Naive thymus-derived CD8-positive, alpha-beta T cell (primary cell): ENCODE results near the gene DOCK11. TPM values are rescaled to one million over a fixed set of nuclear protein-coding genes. Genes with fewer than 3 reads are reported as not detected.

Experiments used
- ATAC-seq, 2 donors: fragments of 150-1000 bp; cut with Tn5 transposase in 1 of 2; sonication (Bioruptor Pico), chemical (Tn5 transposase) in 1 of 2; 1 replicate in 1 of 2; 2 replicates in 1 of 2; pipeline ENCODE4 v1.10.0; 2021; ENCODE audit warnings: mild to moderate bottlenecking in 2 of 2, moderate library complexity in 2 of 2
- POLR2A ChIA-PET: fragments of 350-600 bp; sonication (Branson Sonifier 250); formaldehyde crosslinking; loops from one replicate; lab custom pipeline; 2021; ENCODE audit warnings: antibody characterized with exemption; lab: Charles Lee
- DNase-seq, 10 donors: peaks; one replicate each; pipeline versions ENCODE4 v3.0.0 to v3.0.0-alpha.2; 2020 to 2022
- H3K27ac Mint-ChIP-seq, 10 donors: one replicate each; pipeline ENCODE4 v1.8.0; 2020 to 2022; ENCODE audit warnings: mild to moderate bottlenecking in 10 of 10, mixed read lengths in 10 of 10, moderate library complexity in 4 of 10, inconsistent platforms in 1 of 10
- H3K27me3 Mint-ChIP-seq, 5 donors: one replicate each; pipeline ENCODE4 v1.8.0; 2021 to 2022; ENCODE audit warnings: mixed read lengths in 5 of 5
- H3K36me3 Mint-ChIP-seq, 3 donors: one replicate each; pipeline ENCODE4 v1.8.0; 2020 to 2022; ENCODE audit warnings: mixed read lengths in 3 of 3, mild to moderate bottlenecking in 2 of 3, inconsistent platforms in 1 of 3
- H3K4me1 Mint-ChIP-seq, 4 donors: one replicate each; pipeline ENCODE4 v1.8.0; 2021 to 2022; ENCODE audit warnings: mixed read lengths in 4 of 4
- H3K4me3 Mint-ChIP-seq, 10 donors: one replicate each; pipeline ENCODE4 v1.8.0; 2020 to 2022; ENCODE audit warnings: mild to moderate bottlenecking in 10 of 10, mixed read lengths in 10 of 10, moderate library complexity in 6 of 10, inconsistent platforms in 1 of 10
- H3K9me3 Mint-ChIP-seq, 9 donors: one replicate each; pipeline ENCODE4 v1.8.0; 2020 to 2022; ENCODE audit warnings: mixed read lengths in 9 of 9, mild to moderate bottlenecking in 3 of 9, inconsistent platforms in 1 of 9, moderate library complexity in 1 of 9
- polyA plus RNA-seq, 3 donors: library from polyadenylated mRNA; unstranded; fragments of 300-500 nt; fragmentation: Illumina TruSeq; gene quantifications; one replicate each; pipeline ENCODE4 v1.2.3, GENCODE V29; 2021
- total RNA-seq, 8 experiments: library from RNA in 2 of 8; stranded (reverse) in 2 of 8; gene quantifications; one replicate each; pipeline ENCODE4 v1.2.3 and lab custom pipeline; 2021 to 2026

Gene DOCK11
- total and polyA plus RNA-seq, 5 experiments from 2014 or later: 20.9 to 116 (median 26.6) TPM

DNA sequence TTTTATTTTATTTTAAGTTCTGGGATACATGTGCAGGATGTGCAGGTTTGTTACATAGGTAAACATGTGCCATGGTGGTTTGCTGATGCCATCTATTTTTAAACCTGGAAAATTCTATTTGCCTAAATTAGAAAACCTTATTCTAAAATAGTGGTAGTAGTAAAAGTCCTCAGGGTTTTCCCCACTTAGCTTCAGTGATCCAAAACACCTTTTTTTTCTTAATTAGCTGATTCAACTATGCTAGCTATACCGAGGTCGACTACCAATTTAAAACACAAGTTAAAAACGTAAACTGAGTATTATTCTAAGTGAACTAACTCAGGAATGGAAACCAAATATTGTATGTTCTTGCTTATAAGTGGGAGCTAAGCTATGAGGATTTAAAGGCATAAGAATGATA lies 161.8 kb downstream of the DOCK11 start:
- POLR2A ChIA-PET: no interaction called here
- Mint-ChIP-seq H3K27me3 (no peaks in the 10 kb centered on the region), H3K9me3 (no peaks in the 10 kb centered on the region), H3K4me3 (no peak overlapping the region), H3K36me3 (peaks cover 7 to 74% (median 7%) of the 10 kb centered on the region in 3 donors), H3K27ac (no peak overlapping the region), H3K4me1 (peaks cover 0 to 4% (median 1%) of the 10 kb centered on the region in 4 donors)
- ATAC-seq (no peak), DNase-seq (no peak)

DNA sequence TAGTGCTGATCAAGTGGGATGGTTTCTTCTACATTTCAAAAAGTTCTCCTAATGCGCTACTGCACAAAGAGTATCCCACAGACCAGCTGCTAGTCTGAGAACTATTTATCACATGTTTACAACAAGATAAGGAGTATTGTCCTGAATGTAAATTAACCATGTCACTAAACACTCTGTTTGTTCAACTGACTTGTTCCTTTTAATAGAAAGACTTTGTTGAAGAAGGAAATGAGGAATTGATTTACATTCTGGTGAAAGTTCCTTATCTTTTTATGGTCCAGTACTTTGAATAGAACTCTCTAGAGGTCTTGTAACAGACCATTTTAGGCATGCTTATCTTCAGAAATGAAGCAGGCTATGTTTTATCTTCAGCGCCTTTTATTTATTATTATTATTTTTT lies 164.5 kb downstream of the DOCK11 start:
- no peak for ATAC-seq
- POLR2A ChIA-PET: no interaction called here
- Mint-ChIP-seq H3K27me3 (no peaks in the 10 kb centered on the region), H3K4me1 (peaks cover 0 to 4% (median under 1%) of the 10 kb centered on the region in 4 donors), H3K9me3 (no peaks in the 10 kb centered on the region), H3K36me3 (peaks cover 10 to 79% (median 12%) of the 10 kb centered on the region in 3 donors), H3K4me3 (no peak overlapping the region), H3K27ac (peak overlapping the region in 2 of 10 donors; percentile 20 to 28)
- no peak for DNase-seq

DNA sequence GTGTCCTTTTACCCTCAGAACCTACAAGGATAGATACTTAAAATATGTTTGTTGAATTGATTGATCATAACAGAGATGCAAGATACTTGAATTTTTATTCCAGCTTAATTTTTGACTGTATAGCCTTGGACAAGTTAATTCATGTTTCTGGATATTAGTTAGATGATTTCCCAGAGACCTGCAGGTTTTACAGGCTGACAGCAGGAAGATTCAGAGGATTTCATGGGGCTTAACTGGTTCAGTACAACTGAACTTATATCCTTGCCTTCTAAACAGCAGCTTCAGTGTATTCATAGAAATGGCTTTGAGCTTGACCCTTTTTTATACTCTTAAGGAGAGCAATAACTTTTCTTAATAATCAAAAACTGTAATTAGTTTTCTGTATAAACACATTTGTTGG lies 169.6 kb downstream of the DOCK11 start:
- no peaks in the 10 kb centered on the region for H3K9me3 Mint-ChIP-seq
- POLR2A ChIA-PET: no interaction called here
- peak overlapping the region in 1 of 10 donors; percentile 5 for H3K27ac Mint-ChIP-seq

DNA sequence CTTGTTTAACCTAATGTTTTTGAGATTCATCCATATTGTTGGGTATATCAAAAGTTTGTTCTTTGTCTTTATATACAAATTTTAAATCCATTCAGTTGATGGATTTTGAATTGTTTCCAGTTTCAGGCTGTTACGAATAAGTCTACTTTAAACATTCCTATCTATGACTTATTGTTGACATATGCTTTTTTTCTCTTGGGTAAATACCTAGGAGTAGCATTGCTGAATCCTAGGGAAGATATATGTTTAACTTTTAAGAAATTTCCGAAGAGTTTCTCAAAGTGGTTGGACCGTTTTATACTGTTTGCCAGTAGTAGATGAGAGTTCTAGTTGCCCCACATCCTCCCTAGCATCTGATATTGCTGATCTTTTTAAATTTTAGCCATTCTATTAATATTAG lies 170.9 kb downstream of the DOCK11 start:
- no peaks in the 10 kb centered on the region for H3K9me3 Mint-ChIP-seq
- H3K27me3 Mint-ChIP-seq: no peaks in the 10 kb centered on the region
- H3K36me3 Mint-ChIP-seq: peaks cover 5 to 83% (median 8%) of the 10 kb centered on the region in 3 donors
- POLR2A ChIA-PET: no interaction called here
- no peak overlapping the region for H3K4me3 Mint-ChIP-seq
- H3K4me1 Mint-ChIP-seq: peaks cover 0 to 3% (median 1%) of the 10 kb centered on the region in 4 donors
- H3K27ac Mint-ChIP-seq: peak overlapping the region in 4 of 10 donors; percentile 35 to 71 (median 44)
- ATAC-seq (no peak), DNase-seq (no peak)

More for the DNA sequence above, 169.6 kb downstream of the DOCK11 start:
- no peak for DNase-seq
- no peak overlapping the region for H3K4me3 Mint-ChIP-seq
- H3K27me3 Mint-ChIP-seq: no peaks in the 10 kb centered on the region
- H3K4me1 Mint-ChIP-seq: peaks cover 0 to 4% (median 2%) of the 10 kb centered on the region in 4 donors
- peaks cover 8 to 84% (median 12%) of the 10 kb centered on the region in 3 donors for H3K36me3 Mint-ChIP-seq
- ATAC-seq: no peak

DNA sequence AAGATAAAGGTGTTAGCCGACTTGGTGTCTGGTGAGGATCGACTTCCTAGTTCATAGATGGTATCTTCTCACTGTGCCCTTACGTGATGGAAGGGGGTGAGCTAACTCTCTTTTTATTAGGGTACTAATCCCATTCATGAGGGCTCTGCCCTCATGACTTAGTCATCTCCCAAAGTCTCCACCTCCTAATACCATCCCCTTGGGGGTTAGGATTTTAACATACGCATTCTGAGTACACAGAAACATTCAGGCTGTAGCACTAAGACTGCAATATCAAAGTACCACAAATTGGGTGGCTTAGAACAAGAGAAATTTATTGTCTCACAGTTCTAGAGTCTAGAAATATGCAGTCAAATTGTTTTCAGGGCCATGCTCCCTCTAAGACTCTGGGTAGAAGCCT lies 173.8 kb downstream of the DOCK11 start:
- Mint-ChIP-seq H3K4me1 (peaks cover 0 to 2% (median 0%) of the 10 kb centered on the region in 4 donors), H3K4me3 (no peak overlapping the region), H3K27me3 (no peaks in the 10 kb centered on the region), H3K9me3 (no peaks in the 10 kb centered on the region), H3K27ac (peak overlapping the region in 4 of 10 donors; percentile 7 to 73 (median 35)), H3K36me3 (peaks cover 0 to 81% (median 8%) of the 10 kb centered on the region in 3 donors)
- no peak for DNase-seq
- POLR2A ChIA-PET: no interaction called here
- no peak for ATAC-seq

DNA sequence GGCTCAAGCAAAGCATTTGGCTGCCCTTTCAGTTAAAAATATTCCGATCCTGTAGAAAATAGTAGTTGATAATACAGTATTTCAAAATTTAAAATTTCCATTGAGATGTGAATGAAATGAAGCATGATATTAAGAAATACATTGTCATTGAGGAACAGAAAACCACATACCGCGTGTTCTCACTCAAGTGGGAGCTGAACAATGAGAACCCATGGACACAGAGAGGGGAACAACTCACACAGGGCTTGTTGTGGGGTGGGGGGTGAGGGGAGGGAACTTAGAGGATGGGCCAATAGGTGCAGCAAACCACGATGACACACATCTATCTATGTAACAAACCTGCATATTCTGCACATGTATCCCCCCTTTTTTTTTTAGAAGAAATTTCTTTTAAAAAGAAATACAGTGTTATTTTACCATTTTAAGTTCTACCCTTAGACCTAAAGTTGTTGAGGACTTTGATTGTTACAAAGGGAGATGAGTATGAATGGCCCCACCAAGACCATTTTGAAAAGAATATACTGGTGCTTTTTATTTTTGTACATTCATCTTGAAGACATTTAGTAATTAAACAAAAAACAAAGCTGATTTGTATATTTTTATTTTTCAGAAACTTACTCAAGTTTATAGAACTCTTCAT lies 179.8 kb downstream of the DOCK11 start:
- H3K4me1 Mint-ChIP-seq: no peaks in the 10 kb centered on the region
- H3K9me3 Mint-ChIP-seq: no peaks in the 10 kb centered on the region
- H3K4me3 Mint-ChIP-seq: no peak overlapping the region
- H3K27me3 Mint-ChIP-seq: no peaks in the 10 kb centered on the region
- no peak overlapping the region for H3K27ac Mint-ChIP-seq
- peaks cover 0 to 71% (median 5%) of the 10 kb centered on the region in 3 donors for H3K36me3 Mint-ChIP-seq
- POLR2A ChIA-PET: no interaction called here
- ATAC-seq: no peak
- no peak for DNase-seq

DNA sequence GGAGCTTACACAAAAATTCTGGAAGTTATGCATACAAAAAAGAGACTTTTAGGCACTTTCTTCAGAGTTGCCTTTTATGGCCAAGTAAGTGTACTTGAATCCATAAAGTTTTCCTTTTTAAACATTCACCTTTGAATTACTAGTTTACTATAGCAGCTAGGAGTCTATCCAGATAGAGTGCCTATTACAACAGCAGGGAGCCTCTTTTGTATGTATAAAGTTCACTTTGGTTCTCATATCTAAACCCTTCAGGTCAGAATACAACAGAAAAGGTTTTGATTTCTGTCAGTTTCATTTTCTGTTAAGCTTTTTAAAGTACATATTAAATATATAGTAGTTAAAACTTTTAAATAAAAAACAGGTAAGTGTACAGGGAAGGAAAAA lies 180.3 kb downstream of the DOCK11 start:
- Mint-ChIP-seq H3K36me3 (peaks cover 0 to 73% (median 5%) of the 10 kb centered on the region in 3 donors), H3K9me3 (no peaks in the 10 kb centered on the region), H3K27ac (no peak overlapping the region), H3K4me1 (no peaks in the 10 kb centered on the region), H3K4me3 (no peak overlapping the region), H3K27me3 (no peaks in the 10 kb centered on the region)
- ATAC-seq: no peak
- POLR2A ChIA-PET: no interaction called here
- DNase-seq: no peak

DNA sequence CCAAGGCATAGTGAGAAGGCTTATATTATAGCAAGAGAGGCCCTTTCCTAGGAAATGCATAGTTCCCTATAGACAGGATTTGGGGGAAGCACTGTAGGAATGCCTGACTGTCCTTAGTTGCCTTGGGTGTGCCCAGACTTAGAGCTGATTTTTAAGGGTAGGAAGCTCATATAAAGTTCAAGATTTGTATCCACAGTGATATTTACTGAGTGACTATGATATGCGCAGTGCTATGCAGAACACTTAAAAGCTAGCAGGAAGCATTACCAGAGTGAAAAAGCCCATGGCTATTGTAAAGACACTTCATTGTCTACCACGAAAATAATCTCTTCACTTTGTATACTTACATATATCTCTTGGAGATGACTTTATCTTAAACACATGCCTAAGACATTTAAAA lies 181.7 kb downstream of the DOCK11 start:
- Mint-ChIP-seq H3K27ac (peak overlapping the region in 2 of 10 donors; percentile 23 to 53), H3K9me3 (no peaks in the 10 kb centered on the region), H3K36me3 (peaks cover 0 to 68% (median 4%) of the 10 kb centered on the region in 3 donors), H3K4me3 (no peak overlapping the region), H3K27me3 (no peaks in the 10 kb centered on the region), H3K4me1 (no peaks in the 10 kb centered on the region)
- ATAC-seq (no peak), DNase-seq (no peak)
- POLR2A ChIA-PET: no interaction called here

DNA sequence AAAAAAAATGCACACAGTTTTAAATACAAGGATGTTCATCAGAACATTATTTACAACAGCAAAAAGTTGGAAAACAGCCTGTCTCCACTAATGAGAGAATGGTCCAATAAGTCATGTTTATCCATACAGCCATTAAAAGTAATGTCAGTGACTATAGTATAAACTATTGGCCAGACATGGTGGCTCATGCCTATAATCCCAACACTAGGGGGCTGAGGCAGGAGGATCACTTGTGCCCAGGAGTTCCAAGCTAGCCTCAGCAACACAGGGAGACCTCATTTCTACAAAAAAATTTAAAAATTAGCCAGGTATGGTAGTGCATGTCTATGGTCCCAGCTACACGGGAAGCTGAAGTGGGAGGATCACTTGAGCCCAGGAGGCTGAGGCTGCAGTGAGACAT lies 183.7 kb downstream of the DOCK11 start:
- Mint-ChIP-seq H3K27ac (peak overlapping the region in 2 of 10 donors; percentile 29 to 47), H3K4me3 (no peak overlapping the region), H3K36me3 (peaks cover 0 to 57% (median 2%) of the 10 kb centered on the region in 3 donors), H3K27me3 (no peaks in the 10 kb centered on the region), H3K4me1 (no peaks in the 10 kb centered on the region), H3K9me3 (no peaks in the 10 kb centered on the region)
- ATAC-seq: no peak
- POLR2A ChIA-PET: no interaction called here
- DNase-seq: no peak

DNA sequence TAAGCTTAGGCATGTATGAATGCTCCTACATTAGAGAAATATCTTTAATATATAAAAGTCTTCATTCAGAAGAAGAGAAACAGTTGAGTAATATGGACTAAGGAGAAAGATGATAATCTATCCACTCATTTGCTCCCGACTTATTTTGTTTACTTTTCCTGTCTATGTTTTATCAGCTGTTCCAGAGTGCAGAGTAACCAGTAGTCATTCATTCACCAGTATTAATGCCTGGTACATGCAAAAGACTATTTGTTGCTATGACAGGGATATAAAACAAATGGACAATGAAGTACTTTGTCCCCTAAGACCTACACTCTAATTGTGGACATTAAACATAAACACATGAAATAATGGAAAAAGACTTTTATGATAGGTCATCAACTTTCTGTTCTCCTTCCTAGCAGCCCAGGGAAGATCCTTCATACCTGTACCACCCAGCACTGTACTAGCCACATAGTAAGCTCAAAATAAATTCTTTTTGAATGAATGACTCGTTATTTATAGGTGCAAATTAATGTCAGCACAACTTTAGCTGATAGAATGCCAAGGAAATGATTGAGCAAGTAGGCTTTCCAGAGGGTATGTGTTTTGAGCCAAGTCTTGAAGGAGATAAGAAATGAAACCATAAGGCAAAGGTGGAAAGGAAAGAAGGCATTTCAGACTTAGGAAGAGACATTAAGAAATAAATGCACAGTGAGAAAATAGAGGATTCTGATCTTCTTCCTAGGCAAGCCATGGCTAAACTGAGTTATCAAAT lies 186.8 kb downstream of the DOCK11 start:
- POLR2A ChIA-PET: no interaction called here
- Mint-ChIP-seq H3K4me1 (no peaks in the 10 kb centered on the region), H3K27ac (peak overlapping the region in 3 of 10 donors; percentile 11 to 35 (median 18)), H3K27me3 (no peaks in the 10 kb centered on the region), H3K9me3 (no peaks in the 10 kb centered on the region), H3K4me3 (no peak overlapping the region), H3K36me3 (peaks cover 0 to 65% (median 7%) of the 10 kb centered on the region in 3 donors)
- ATAC-seq (no peak), DNase-seq (no peak)

DNA sequence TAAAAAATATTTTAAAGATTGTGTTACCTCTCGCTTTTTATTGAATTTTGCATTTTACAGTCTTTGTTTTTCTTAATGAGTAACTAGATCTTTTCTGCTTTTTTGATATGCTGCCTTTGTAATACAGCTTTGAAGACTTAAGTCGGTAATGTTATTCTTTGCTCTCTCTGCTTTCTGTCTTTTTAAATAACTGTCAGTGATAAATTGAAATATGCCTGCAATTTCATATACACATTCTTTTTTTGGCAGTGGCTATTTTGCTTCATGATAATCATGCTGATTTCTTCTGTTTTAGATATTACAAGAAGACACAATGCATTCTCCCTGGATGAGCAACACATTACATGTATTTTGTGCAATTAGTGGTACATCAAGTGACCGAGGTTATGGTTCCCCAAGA lies 189.8 kb downstream of the DOCK11 start:
- no peaks in the 10 kb centered on the region for H3K9me3 Mint-ChIP-seq
- no peak for DNase-seq
- no peak overlapping the region for H3K4me3 Mint-ChIP-seq
- peaks cover 0 to 3% (median 0%) of the 10 kb centered on the region in 4 donors for H3K4me1 Mint-ChIP-seq
- H3K36me3 Mint-ChIP-seq: peaks cover 0 to 59% (median 9%) of the 10 kb centered on the region in 3 donors
- H3K27ac Mint-ChIP-seq: peak overlapping the region in 1 of 10 donors; percentile 7
- H3K27me3 Mint-ChIP-seq: no peaks in the 10 kb centered on the region
- ATAC-seq: no peak
- POLR2A ChIA-PET: no interaction called here

DNA sequence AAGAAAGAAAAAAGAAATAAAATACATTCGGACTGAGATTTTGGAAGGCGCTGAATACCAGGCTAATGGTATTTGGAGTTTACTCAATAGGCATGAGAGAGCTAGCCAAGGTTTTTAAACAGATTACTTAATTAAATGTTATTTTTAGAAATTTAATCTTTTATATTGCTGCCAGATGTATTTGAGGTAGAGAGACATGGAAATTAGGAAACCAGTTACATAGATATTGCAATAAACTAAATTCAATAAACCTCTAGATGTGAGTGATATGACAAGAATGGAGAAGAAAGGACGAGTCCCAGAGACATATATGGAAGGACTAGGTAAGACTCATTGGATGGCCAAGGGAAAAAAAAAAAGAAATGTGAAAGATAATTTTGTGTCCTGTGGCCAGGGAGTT lies 193.3 kb downstream of the DOCK11 start:
- no peak for ATAC-seq
- POLR2A ChIA-PET: no interaction called here
- Mint-ChIP-seq H3K4me1 (peaks cover 0 to 3% (median under 1%) of the 10 kb centered on the region in 4 donors), H3K27ac (peak overlapping the region in 2 of 10 donors; percentile 37 to 56), H3K9me3 (no peaks in the 10 kb centered on the region), H3K27me3 (no peaks in the 10 kb centered on the region), H3K36me3 (peaks cover 0 to 45% (median 9%) of the 10 kb centered on the region in 3 donors), H3K4me3 (no peak overlapping the region)
- no peak for DNase-seq

DNA sequence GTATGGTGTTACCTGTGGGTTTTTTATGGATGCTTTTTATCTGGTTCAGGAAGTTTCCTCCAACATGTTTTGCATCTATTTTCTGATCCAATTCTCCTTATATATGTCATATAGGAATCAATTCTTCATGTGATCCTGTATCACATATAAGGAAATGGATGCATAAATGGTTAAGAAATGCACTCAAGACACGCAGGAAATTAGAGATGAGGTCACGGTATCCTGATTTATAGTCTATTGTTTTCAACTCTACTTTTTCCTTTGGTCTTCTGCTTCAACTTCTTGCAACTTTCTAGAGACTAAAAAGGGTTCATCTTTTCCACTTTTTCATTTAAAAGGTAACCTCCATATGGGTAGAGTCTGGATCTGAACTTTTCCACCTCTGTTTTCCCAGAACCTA lies 198.2 kb downstream of the DOCK11 start:
- H3K9me3 Mint-ChIP-seq: no peaks in the 10 kb centered on the region
- H3K4me3 Mint-ChIP-seq: no peak overlapping the region
- no peaks in the 10 kb centered on the region for H3K27me3 Mint-ChIP-seq
- H3K27ac Mint-ChIP-seq: peak overlapping the region in 3 of 10 donors; percentile 43 to 57 (median 44)
- peaks cover 0 to 18% (median 4%) of the 10 kb centered on the region in 3 donors for H3K36me3 Mint-ChIP-seq
- ATAC-seq (no peak), DNase-seq (no peak)
- H3K4me1 Mint-ChIP-seq: peaks cover 2 to 17% (median 3%) of the 10 kb centered on the region in 4 donors
- POLR2A ChIA-PET: no interaction called here
